ENCODE results near the gene ZNHIT2.

ZNHIT2 gene

DNA sequence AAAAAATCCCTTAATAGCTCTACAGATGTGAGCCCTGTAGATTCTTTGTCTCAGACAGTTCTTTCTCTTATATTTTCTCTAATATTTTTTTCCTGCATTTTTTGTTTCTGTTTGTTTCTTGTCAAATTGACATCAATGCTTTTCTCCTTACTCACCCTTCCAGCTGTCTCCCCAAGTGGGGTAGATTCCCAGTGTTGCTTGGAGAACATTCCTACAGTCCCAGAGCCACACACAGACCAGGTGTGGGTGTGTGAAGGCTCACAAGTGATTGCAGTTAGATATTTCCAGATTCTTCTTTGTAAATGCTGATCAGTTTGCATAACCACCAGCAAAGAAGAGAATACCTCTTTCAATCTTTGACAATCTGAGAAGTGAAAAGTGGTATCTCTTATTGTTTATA lies 14.0 kb downstream of the ZNHIT2 start:
- Histone ChIP-seq H3K36me3 (ENCODE audit: control insufficient read depth, insufficient read depth, low read length) (peaks cover 3% of the 10 kb centered on the region), H3K27me3 (replicated peaks; ENCODE audit: control insufficient read depth, insufficient read depth, low read length) (no peaks in the 10 kb centered on the region), H3K4me3 (replicated peaks; ENCODE audit: low read depth, low read length) (no peak overlapping the region)
- TF ChIP-seq, protein P1, sequence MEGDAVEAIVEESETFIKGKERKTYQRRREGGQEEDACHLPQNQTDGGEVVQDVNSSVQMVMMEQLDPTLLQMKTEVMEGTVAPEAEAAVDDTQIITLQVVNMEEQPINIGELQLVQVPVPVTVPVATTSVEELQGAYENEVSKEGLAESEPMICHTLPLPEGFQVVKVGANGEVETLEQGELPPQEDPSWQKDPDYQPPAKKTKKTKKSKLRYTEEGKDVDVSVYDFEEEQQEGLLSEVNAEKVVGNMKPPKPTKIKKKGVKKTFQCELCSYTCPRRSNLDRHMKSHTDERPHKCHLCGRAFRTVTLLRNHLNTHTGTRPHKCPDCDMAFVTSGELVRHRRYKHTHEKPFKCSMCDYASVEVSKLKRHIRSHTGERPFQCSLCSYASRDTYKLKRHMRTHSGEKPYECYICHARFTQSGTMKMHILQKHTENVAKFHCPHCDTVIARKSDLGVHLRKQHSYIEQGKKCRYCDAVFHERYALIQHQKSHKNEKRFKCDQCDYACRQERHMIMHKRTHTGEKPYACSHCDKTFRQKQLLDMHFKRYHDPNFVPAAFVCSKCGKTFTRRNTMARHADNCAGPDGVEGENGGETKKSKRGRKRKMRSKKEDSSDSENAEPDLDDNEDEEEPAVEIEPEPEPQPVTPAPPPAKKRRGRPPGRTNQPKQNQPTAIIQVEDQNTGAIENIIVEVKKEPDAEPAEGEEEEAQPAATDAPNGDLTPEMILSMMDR (IDR thresholded peaks at IDR 0.05; ENCODE audit: insufficient read depth, low read length, poor library complexity, severe bottlenecking), result no peak
- no peak for DNase-seq (ENCODE audit: extremely low read depth, insufficient read length)

DNA sequence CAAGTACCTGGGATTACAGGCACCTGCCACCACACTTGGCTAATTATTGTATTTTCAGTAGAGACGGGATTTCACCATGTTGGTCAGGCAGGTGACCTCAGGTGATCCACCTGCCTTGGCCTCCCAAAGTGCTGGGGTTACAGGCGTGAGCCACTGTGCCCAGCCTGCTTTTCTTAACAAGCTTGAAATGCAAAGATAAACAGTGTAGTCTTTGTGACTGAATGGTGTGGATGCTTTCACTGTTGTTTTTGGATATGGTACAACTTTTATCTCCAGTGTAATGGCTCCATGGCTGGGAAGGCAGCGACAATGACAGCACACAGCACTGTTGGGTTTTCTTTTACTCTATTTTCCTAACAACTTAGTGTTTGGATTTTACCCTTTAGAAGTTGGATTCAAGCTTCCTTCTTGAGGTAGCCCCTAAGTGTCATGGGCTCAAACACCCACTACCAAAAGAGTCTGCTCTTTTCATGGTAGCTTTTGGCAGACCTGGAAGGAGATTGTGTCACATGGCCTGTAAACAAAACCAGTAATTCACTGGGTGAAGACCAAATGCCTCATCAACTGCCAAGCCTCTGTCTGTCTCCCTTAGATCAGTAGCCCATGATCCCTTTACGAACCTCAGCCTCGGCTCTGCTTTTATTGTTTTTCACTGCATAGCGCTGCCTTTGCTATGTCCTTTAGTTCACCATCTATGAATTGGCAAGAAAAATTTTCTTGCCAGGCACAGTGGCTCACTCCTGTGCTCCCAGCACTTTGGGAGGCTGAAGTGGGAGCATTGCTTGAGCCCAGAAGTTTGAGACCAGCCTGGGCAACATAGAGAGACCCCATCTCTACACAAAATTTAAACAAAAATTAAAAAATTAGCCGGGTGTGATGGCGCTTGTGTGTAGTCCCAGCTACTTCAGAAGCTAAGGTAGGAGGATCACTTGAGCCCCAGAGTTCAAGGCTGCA lies 15.1 kb downstream of the ZNHIT2 start:
- no peaks in the 10 kb centered on the region for H3K27me3 ChIP-seq (replicated peaks; ENCODE audit: control insufficient read depth, insufficient read depth, low read length)
- peaks cover 3% of the 10 kb centered on the region for H3K36me3 ChIP-seq (ENCODE audit: control insufficient read depth, insufficient read depth, low read length)
- TF ChIP-seq, protein P1 (IDR thresholded peaks at IDR 0.05; ENCODE audit: insufficient read depth, low read length, poor library complexity, severe bottlenecking), result no peak
- no peak overlapping the region for H3K4me3 ChIP-seq (replicated peaks; ENCODE audit: low read depth, low read length)
- no peak for DNase-seq (ENCODE audit: extremely low read depth, insufficient read length)

DNA sequence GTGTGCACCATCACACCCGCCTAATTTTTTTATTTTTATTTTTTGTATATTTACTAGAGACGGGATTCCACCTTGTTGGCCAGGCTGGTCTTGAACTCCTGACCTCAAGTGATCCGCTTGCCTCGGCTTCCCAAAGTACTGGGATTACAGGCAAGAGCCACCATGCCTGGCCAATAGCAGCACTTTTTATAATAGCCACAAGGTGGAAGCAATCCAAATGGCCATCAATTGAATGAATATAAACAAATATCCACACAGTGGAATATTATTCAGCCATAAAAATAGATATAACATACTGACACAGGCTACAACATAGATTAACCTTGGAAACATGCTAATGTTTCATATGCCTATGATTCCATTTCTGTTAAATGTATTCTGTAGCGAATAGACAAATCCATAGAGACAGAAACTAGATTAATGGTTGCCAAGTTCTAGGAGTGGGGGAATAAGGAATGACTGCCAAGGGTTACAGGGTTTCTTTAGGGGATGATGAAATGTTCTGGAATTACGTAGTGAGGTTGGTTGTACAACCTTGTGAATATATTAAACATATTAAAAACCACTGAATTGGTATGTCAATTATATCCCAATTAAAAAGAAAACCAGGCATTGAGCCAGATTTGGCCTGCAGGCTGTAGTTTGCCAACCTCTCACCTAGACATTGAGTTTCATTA lies 16.7 kb downstream of the ZNHIT2 start:
- TF ChIP-seq, protein P1 (IDR thresholded peaks at IDR 0.05; ENCODE audit: insufficient read depth, low read length, poor library complexity, severe bottlenecking), result peak; percentile 7
- Histone ChIP-seq H3K27me3 (replicated peaks; ENCODE audit: control insufficient read depth, insufficient read depth, low read length) (no peaks in the 10 kb centered on the region), H3K4me3 (replicated peaks; ENCODE audit: low read depth, low read length) (no peak overlapping the region), H3K36me3 (ENCODE audit: control insufficient read depth, insufficient read depth, low read length) (peaks cover 3% of the 10 kb centered on the region)
- no peak for DNase-seq (ENCODE audit: extremely low read depth, insufficient read length)

DNA sequence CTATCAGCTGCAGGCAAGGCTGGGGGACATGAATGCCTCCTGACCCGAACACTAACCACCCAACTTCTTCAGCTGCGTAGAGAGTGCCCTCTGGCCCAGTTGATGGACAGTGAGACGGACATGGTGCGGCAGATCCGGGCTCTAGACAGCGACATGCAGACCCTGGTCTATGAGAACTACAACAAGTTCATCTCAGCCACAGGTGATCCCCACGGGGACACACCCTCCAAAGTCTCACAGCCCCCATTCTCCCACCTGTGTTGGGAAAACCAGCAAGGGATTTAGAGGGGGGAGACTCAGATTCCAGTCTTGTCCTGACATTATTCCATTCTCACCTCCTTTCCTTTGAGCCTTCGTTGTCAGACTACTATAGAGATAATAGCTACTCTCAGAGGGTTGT lies 20.6 kb downstream of the ZNHIT2 start:
- peak overlapping the region; percentile 76 for H3K4me3 ChIP-seq (replicated peaks; ENCODE audit: low read depth, low read length)
- no peak for DNase-seq (ENCODE audit: extremely low read depth, insufficient read length)
- H3K27me3 ChIP-seq (replicated peaks; ENCODE audit: control insufficient read depth, insufficient read depth, low read length), result no peaks in the 10 kb centered on the region
- peaks cover 3% of the 10 kb centered on the region for H3K36me3 ChIP-seq (ENCODE audit: control insufficient read depth, insufficient read depth, low read length)
- TF ChIP-seq, protein P1 (IDR thresholded peaks at IDR 0.05; ENCODE audit: insufficient read depth, low read length, poor library complexity, severe bottlenecking), result no peak

DNA sequence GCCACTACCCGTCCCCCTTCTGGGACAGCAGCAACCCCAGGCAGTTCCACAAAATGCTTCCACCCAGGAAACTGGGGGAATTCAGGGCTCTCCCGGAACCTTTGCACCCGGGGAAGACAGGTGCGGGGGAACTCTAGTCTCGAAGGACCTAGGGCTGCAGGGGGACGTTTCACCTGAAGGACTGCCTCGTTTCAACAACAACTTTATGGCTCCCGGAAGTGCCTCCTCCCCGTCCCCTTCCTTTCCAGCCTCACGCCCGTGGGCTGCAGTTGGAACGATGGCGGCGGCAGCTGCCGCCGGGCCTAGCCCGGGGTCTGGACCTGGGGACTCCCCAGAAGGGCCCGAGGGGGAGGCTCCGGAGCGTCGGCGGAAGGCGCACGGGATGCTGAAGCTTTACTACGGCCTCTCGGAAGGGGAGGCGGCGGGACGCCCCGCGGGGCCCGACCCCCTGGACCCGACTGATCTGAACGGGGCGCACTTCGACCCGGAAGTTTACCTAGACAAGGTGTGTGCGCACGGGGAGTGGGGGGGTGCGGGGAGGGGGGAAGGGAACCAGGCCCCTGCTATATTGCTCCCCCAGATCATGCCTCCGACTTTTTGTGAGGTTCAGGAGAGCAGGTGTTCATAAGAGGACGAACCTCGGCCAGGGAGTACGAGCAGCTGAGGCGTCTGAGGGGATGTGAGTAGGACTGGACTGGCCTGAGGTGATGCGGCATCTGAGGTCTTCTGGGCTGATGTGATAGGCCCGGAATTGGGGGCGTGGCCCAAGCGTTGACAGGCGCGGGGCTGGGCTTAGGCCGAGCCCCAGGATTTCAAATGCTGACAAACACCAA lies 21.3 kb downstream of the ZNHIT2 start, which contains the start of gene VPS51:
VPS51 (plus strand) TSS at position 241 of the 833 bp plus-strand sequence; CDS start at position 278, 37 bp downstream.
- TF ChIP-seq, protein P1 (IDR thresholded peaks at IDR 0.05; ENCODE audit: insufficient read depth, low read length, poor library complexity, severe bottlenecking), result no peak
- Histone ChIP-seq H3K36me3 (ENCODE audit: control insufficient read depth, insufficient read depth, low read length) (peaks cover 3% of the 10 kb centered on the region), H3K4me3 (replicated peaks; ENCODE audit: low read depth, low read length) (peak within 1 kb of the TSS; percentile 76), H3K27me3 (replicated peaks; ENCODE audit: control insufficient read depth, insufficient read depth, low read length) (no peaks in the 10 kb centered on the region)
- DNase-seq (ENCODE audit: extremely low read depth, insufficient read length), result peak; percentile 86
